ENCODE results near the gene CDK8.

CDK8 gene

GRCh38 chr13:26257049-26257448 is 3.1 kb downstream of the CDK8 start:
- Histone ChIP-seq H3K4me1 (ENCODE audit: insufficient read depth, low read length, severe bottlenecking) (peaks cover 18% of the 10 kb centered on the region), H3K27me3 (ENCODE audit: insufficient read depth, low read length) (no peaks in the 10 kb centered on the region), H4K20me1 (ENCODE audit: insufficient read depth, low read length) (0 out of 2 replicates have a peak, but pooled peaks cover 3% of the 10 kb centered on the region), H3K4me2 (ENCODE audit: low read length) (no peak overlapping the region), H3K79me2 (ENCODE audit: insufficient read depth, low read length) (0 out of 2 replicates have a peak, but pooled peaks cover 2% of the 10 kb centered on the region), H3K36me3 (ENCODE audit: insufficient read depth, low read length) (no peaks in the 10 kb centered on the region), H3K9me3 (ENCODE audit: low read length) (no peaks in the 10 kb centered on the region), H3K4me3 (ENCODE audit: low read depth, low read length, poor library complexity, severe bottlenecking) (no peak overlapping the region), H3K9me2 (ENCODE audit: low read depth, low read length) (no peaks in the 10 kb centered on the region), H3F3A (ENCODE audit: insufficient read depth, low read length) (no peaks in the 10 kb centered on the region), H3K9ac (ENCODE audit: low read length) (no peak overlapping the region), H3K27ac (ENCODE audit: low read depth, low read length, poor library complexity, severe bottlenecking) (no peak overlapping the region), H2AFZ (ENCODE audit: low read length) (no peak overlapping the region)
- no peak for TF ChIP-seq EZH2 (IDR thresholded peaks at IDR 0.05; ENCODE audit: borderline replicate concordance, low read length)
- TF ChIP-seq, protein P1, sequence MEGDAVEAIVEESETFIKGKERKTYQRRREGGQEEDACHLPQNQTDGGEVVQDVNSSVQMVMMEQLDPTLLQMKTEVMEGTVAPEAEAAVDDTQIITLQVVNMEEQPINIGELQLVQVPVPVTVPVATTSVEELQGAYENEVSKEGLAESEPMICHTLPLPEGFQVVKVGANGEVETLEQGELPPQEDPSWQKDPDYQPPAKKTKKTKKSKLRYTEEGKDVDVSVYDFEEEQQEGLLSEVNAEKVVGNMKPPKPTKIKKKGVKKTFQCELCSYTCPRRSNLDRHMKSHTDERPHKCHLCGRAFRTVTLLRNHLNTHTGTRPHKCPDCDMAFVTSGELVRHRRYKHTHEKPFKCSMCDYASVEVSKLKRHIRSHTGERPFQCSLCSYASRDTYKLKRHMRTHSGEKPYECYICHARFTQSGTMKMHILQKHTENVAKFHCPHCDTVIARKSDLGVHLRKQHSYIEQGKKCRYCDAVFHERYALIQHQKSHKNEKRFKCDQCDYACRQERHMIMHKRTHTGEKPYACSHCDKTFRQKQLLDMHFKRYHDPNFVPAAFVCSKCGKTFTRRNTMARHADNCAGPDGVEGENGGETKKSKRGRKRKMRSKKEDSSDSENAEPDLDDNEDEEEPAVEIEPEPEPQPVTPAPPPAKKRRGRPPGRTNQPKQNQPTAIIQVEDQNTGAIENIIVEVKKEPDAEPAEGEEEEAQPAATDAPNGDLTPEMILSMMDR (IDR thresholded peaks at IDR 0.05; ENCODE audit: low read length): no peak

DNA sequence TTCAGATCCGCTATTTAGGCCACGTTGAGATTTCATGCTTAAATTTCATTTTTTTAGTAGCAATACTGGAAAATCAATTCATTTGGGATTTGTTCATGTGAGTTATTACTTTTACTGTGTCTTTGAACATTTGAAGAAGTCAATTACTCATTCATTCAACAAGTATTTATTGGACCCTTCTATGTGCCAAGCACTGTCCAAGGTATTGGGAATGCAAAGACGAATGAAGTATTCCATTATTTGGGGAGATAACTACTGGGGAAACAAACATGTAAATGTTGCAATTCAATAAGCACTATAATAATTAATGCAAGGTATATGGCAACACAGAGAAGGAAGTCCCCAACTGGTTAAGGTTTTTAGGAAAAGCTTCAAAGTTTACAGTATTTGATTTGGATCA is 5.7 kb downstream of the CDK8 start:
- Histone ChIP-seq H3K27ac (ENCODE audit: low read depth, low read length, poor library complexity, severe bottlenecking) (no peak overlapping the region), H3K9ac (ENCODE audit: low read length) (no peak overlapping the region), H3K4me2 (ENCODE audit: low read length) (no peak overlapping the region), H3K27me3 (ENCODE audit: insufficient read depth, low read length) (no peaks in the 10 kb centered on the region), H3K4me3 (ENCODE audit: low read depth, low read length, poor library complexity, severe bottlenecking) (no peak overlapping the region), H3K36me3 (ENCODE audit: insufficient read depth, low read length) (no peaks in the 10 kb centered on the region), H3K79me2 (ENCODE audit: insufficient read depth, low read length) (peaks cover 4% of the 10 kb centered on the region; the same call in 1 of the 2 replicates), H2AFZ (ENCODE audit: low read length) (no peak overlapping the region), H3K9me3 (ENCODE audit: low read length) (no peaks in the 10 kb centered on the region), H3K4me1 (ENCODE audit: insufficient read depth, low read length, severe bottlenecking) (peaks cover 14% of the 10 kb centered on the region), H3F3A (ENCODE audit: insufficient read depth, low read length) (no peaks in the 10 kb centered on the region), H3K9me2 (ENCODE audit: low read depth, low read length) (no peaks in the 10 kb centered on the region), H4K20me1 (ENCODE audit: insufficient read depth, low read length) (0 out of 2 replicates have a peak, but pooled peaks cover 3% of the 10 kb centered on the region)
- TF ChIP-seq, protein P1 (IDR thresholded peaks at IDR 0.05; ENCODE audit: low read length): no peak
- no peak for TF ChIP-seq EZH2 (IDR thresholded peaks at IDR 0.05; ENCODE audit: borderline replicate concordance, low read length)

DNA sequence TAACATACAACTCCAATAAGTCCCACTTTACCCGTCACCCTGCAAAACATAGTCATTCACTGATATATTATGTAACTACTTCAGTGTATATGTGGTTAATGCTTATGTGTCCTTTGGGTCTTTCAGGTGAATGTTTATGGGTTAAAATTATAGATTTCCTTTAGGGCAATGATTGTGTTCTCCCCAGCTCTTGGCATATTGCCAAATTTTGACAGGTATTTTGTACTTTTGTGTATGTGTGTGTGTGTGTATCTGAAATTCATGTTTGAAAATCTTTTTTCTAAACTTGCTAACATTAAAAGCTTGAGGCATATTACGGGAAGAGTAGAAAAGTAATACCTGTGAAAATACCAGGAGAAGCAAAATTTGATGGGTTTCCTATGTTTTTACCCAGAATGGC is 8.2 kb downstream of the CDK8 start:
- TF ChIP-seq, protein P1 (IDR thresholded peaks at IDR 0.05; ENCODE audit: low read length): no peak
- no peak for TF ChIP-seq EZH2 (IDR thresholded peaks at IDR 0.05; ENCODE audit: borderline replicate concordance, low read length)
- H3F3A ChIP-seq (ENCODE audit: insufficient read depth, low read length): no peaks in the 10 kb centered on the region
- H3K4me3 ChIP-seq (ENCODE audit: low read depth, low read length, poor library complexity, severe bottlenecking): no peak overlapping the region
- no peak overlapping the region for H3K27ac ChIP-seq (ENCODE audit: low read depth, low read length, poor library complexity, severe bottlenecking)
- H3K9me3 ChIP-seq (ENCODE audit: low read length): no peaks in the 10 kb centered on the region
- no peak overlapping the region for H3K4me2 ChIP-seq (ENCODE audit: low read length)
- no peaks in the 10 kb centered on the region for H3K4me1 ChIP-seq (ENCODE audit: insufficient read depth, low read length, severe bottlenecking)
- H4K20me1 ChIP-seq (ENCODE audit: insufficient read depth, low read length): 0 out of 2 replicates have a peak, but pooled peaks cover 3% of the 10 kb centered on the region
- no peaks in the 10 kb centered on the region for H3K27me3 ChIP-seq (ENCODE audit: insufficient read depth, low read length)
- H3K9me2 ChIP-seq (ENCODE audit: low read depth, low read length): no peaks in the 10 kb centered on the region
- H2AFZ ChIP-seq (ENCODE audit: low read length): no peak overlapping the region
- no peaks in the 10 kb centered on the region for H3K36me3 ChIP-seq (ENCODE audit: insufficient read depth, low read length)
- peaks cover 5% of the 10 kb centered on the region; the same call in 1 of the 2 replicates for H3K79me2 ChIP-seq (ENCODE audit: insufficient read depth, low read length)
- no peak overlapping the region for H3K9ac ChIP-seq (ENCODE audit: low read length)
